Activated CD4-positive, alpha-beta T cell treated with anti-CD3 and anti-CD28 coated beads, Interleukin-2, amount 10 ng/mL, durations not matched to agents 7 days and 5 days (primary cell): ENCODE data around the gene SDE2. TPM values are rescaled to one million over a fixed set of nuclear protein-coding genes. Genes with fewer than 3 reads are reported as not detected.
A peak's percentile ranks its signal among the peaks of the same experiment; 100 is the strongest.
"Not testable (repeated sequence)": the region's sequence is repeated elsewhere in the genome, so short reads cannot be mapped to it uniquely, and the experiment has no call there.

Source experiments
- CTCF ChIA-PET: fragments of 350-600 bp; sonication (Branson Sonifier 250); formaldehyde crosslinking; loops from one replicate; lab custom pipeline; 2021; ENCODE audit warnings: antibody characterized with exemption; lab: Charles Lee
- POLR2A ChIA-PET: fragments of 350-600 bp; sonication (Branson Sonifier 250); formaldehyde crosslinking; loops from one replicate; lab custom pipeline; 2021; ENCODE audit warnings: antibody characterized with exemption; lab: Charles Lee
- DNase-seq: peaks from one replicate; pipeline ENCODE4 v3.0.0-alpha.2; 2020
- H3K27ac Mint-ChIP-seq: one replicate; pipeline ENCODE4 v1.8.0; 2021; ENCODE audit warnings: mild to moderate bottlenecking, moderate library complexity, mixed read lengths
- H3K27me3 Mint-ChIP-seq: one replicate; pipeline ENCODE4 v1.8.0; 2021; ENCODE audit warnings: mixed read lengths
- H3K36me3 Mint-ChIP-seq: one replicate; pipeline ENCODE4 v1.8.0; 2021; ENCODE audit warnings: low read depth, mixed read lengths
- H3K4me1 Mint-ChIP-seq: one replicate; pipeline ENCODE4 v1.8.0; 2021; ENCODE audit warnings: mixed read lengths
- H3K4me3 Mint-ChIP-seq: one replicate; pipeline ENCODE4 v1.8.0; 2021; ENCODE audit warnings: mild to moderate bottlenecking, moderate library complexity, mixed read lengths
- H3K9me3 Mint-ChIP-seq: one replicate; pipeline ENCODE4 v1.8.0; 2021; ENCODE audit warnings: mixed read lengths
- total RNA-seq, 2 experiments: library from RNA; stranded (reverse); gene quantifications; one replicate each; pipeline ENCODE4 v1.2.3, GENCODE V29; 2021

Gene SDE2
- total RNA-seq, 2 experiments from 2014 or later, result 16.1 to 16.6 TPM

DNA sequence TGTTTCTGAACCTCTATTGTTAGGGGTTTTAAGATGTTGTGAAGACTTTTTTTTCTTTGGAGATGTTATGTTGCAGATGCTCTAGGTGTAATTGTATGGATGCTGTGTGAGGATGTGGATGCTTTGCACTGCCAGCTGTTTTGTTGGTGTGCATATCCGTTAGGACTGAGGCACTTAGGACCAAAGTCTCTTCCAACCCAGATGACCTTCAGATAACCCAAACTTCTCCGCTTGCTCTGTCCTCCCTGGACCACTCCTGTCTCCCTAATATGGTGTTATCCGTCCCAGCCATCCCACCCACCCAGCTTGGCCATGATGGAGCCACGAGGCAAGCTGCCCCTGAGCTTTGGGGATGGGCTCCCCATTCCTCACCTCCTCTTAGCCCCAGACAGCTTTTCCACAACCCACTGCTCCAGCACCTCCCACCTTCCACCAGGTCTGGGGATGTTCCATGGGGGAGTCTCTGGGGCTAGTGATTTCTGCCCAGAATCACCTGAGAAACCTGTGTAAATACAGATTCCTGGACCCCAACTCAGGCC lies 53.0 kb downstream of the SDE2 start:
- H3K27me3 Mint-ChIP-seq, result peaks cover 18% of the 10 kb centered on the region
- CTCF ChIA-PET, result interaction anchor here (1.4 kb wide), 1 partner anchor 13 kb away, joined by 3 read pairs; no protein-coding TSS in a partner anchor
- DNase-seq, result no peak
- no peak overlapping the region for H3K4me3 Mint-ChIP-seq
- H3K27ac Mint-ChIP-seq, result no peak overlapping the region
- no peaks in the 10 kb centered on the region for H3K9me3 Mint-ChIP-seq
- H3K36me3 Mint-ChIP-seq, result no peaks in the 10 kb centered on the region
- H3K4me1 Mint-ChIP-seq, result peaks cover 19% of the 10 kb centered on the region
- POLR2A ChIA-PET, result no interaction called here

DNA sequence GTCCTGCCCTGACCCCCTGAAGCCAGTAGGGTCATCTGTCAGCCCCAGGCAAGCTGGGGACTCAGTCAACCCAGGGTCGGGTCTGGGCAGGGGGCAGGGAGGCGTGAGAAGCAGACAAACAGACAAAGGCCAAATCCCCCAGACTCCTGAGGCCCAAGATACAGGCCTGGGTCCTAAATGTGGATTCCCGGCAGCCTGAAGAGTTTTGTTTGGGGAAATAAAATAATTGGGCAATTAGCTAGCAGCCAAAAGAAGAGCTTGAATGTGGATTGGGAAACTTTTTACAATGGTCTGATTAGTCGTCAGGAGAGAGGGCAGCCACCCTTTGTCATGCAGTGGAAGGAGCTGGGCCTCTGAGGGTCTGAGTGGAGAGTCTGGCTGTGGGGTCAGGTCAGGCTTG lies 53.6 kb downstream of the SDE2 start:
- CTCF ChIA-PET, result interaction anchor here (1.4 to 1.7 kb wide), 2 partner anchors 12 to 35 kb away, joined by 3 to 4 read pairs; no protein-coding TSS in a partner anchor
- peaks cover 19% of the 10 kb centered on the region for H3K4me1 Mint-ChIP-seq
- no peaks in the 10 kb centered on the region for H3K9me3 Mint-ChIP-seq
- no peak overlapping the region for H3K4me3 Mint-ChIP-seq
- peak overlapping the region; percentile 36 for H3K27ac Mint-ChIP-seq
- no peak for DNase-seq
- POLR2A ChIA-PET, result interaction anchor here (0.6 kb wide), 1 partner anchor 757 kb away, joined by 3 read pairs; no protein-coding TSS in a partner anchor
- peaks cover 16% of the 10 kb centered on the region for H3K27me3 Mint-ChIP-seq
- H3K36me3 Mint-ChIP-seq, result no peaks in the 10 kb centered on the region

DNA sequence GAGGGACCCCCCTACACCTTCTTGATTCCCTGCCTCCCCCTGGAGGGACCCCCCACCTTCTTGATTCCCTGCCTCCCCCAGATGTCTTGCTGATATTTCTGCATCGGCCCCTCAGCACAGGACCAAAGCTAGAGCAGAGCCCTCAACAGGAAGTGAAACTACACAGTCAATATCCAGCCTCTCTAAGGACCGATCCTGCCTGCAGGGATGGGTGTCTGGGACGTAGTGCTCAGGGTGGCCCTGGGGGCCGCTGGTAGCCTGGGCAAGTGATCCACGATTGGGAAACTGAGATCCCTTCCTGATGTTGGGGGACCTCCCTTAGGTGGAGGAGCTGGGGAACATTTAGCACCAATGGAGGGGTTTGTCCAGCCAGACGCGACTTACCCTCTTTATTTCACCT lies 54.2 kb downstream of the SDE2 start:
- Mint-ChIP-seq H3K27ac (peak overlapping the region; percentile 58), H3K4me1 (peaks cover 19% of the 10 kb centered on the region), H3K36me3 (no peaks in the 10 kb centered on the region), H3K27me3 (peaks cover 18% of the 10 kb centered on the region), H3K9me3 (no peaks in the 10 kb centered on the region), H3K4me3 (no peak overlapping the region)
- ChIA-PET CTCF (interaction anchor here (0.6 to 2.5 kb wide), 6 partner anchors 15 to 470 kb away, joined by 3 to 9 read pairs (median 4); no protein-coding TSS in a partner anchor), POLR2A (interaction anchor here (0.6 kb wide), 1 partner anchor 758 kb away, joined by 3 read pairs; no protein-coding TSS in a partner anchor)
- DNase-seq, result peak; percentile 13

DNA sequence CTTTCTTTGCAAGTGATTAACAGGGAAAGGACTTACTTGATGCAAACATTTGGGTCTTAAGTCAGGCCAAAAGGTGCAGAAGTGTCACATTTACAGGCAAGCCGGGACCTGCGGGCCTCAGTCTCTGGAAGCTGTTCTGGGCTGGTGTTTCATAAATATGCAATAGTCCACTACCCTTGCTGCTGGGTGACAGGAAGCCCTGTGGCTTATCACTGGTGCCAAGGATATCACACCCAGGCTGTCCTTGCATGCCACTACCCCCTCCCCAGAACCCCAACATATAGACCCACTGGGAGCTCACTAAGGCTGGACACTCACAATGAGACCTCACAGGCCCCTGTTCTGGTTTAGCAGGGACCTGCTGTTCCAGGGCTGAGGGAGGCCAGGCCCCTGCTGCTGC lies 54.8 kb downstream of the SDE2 start:
- Mint-ChIP-seq H3K4me3 (no peak overlapping the region), H3K9me3 (no peaks in the 10 kb centered on the region), H3K36me3 (no peaks in the 10 kb centered on the region), H3K27ac (peak overlapping the region; percentile 58), H3K4me1 (peaks cover 19% of the 10 kb centered on the region), H3K27me3 (peaks cover 18% of the 10 kb centered on the region)
- POLR2A ChIA-PET, result interaction anchor here (0.7 kb wide), 1 partner anchor 21 kb away, joined by 3 read pairs; the partner anchor contains the start of gene PYCR2
- CTCF ChIA-PET, result interaction anchor here (0.6 to 2.5 kb wide), 6 partner anchors 15 to 469 kb away, joined by 3 to 9 read pairs (median 4); no protein-coding TSS in a partner anchor
- no peak for DNase-seq

DNA sequence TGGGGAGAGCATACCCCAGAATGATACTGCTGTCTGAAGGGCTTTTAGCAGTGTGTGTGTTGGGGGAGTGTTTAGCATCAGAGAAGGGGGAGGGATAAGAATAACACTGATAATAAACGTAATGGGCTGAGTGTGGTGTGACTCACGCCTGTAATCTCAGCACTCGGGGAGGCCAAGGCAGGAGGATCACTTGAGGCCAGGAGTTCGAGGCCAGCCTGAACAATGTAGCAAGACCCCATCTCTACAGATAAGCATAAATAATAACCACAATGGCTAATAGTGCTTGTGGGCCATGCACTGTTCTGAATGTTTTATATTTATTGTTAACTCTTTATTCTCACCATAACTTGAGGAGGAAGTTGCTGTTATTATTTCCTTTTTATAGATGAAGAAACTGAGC lies 55.6 kb downstream of the SDE2 start:
- Mint-ChIP-seq H3K4me3 (no peak overlapping the region), H3K36me3 (no peaks in the 10 kb centered on the region), H3K27me3 (peaks cover 14% of the 10 kb centered on the region), H3K4me1 (peaks cover 19% of the 10 kb centered on the region), H3K9me3 (no peaks in the 10 kb centered on the region), H3K27ac (no peak overlapping the region)
- ChIA-PET CTCF (interaction anchor here (1.2 to 2.5 kb wide), 5 partner anchors 14 to 469 kb away, joined by 3 to 9 read pairs (median 4); no protein-coding TSS in a partner anchor), POLR2A (interaction anchor here (0.7 kb wide), 1 partner anchor 20 kb away, joined by 3 read pairs; the partner anchor contains the start of gene PYCR2)
- no peak for DNase-seq

DNA sequence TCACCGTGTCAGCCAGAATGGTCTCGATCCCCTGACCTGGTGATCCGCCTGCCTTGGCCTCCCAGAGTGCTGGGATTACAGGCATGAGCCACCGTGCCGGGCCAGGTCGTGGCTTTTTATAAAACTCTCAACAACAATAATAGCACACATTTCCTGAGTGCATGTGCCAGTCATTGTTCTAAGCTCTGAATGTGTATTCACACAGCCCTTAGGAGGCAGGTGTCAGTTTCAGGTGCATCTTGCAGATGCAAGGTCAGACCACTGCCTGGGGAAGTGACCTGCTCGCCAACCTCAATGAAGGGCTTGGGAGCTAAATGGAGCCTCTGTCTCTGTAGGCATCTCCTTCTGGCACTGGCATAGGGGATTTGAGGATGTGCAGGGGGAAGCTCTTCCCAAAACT lies 56.6 kb downstream of the SDE2 start:
- no peak overlapping the region for H3K27ac Mint-ChIP-seq
- POLR2A ChIA-PET, result no interaction called here
- H3K9me3 Mint-ChIP-seq, result no peaks in the 10 kb centered on the region
- CTCF ChIA-PET, result interaction anchor here (2.5 kb wide), 1 partner anchor 13 kb away, joined by 9 read pairs; no protein-coding TSS in a partner anchor
- no peaks in the 10 kb centered on the region for H3K36me3 Mint-ChIP-seq
- H3K4me3 Mint-ChIP-seq, result no peak overlapping the region
- DNase-seq, result no peak
- H3K4me1 Mint-ChIP-seq, result peaks cover 19% of the 10 kb centered on the region
- H3K27me3 Mint-ChIP-seq, result peaks cover 9% of the 10 kb centered on the region

DNA sequence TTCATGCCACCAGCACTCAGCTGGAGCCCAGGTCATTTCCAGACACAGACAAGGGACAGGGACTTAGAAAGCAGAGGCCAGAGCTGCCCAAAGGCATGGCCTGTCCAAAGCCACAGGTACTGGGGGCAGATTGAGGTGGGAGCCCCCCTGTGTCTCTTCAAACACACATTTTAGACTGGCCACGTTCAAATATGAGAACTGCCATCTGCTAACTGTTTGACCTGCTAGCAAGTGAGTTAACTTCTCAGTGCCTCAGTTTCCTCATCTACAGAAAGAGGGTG lies 57.3 kb downstream of the SDE2 start:
- Mint-ChIP-seq H3K27ac (no peak overlapping the region), H3K27me3 (peaks cover 4% of the 10 kb centered on the region), H3K9me3 (no peaks in the 10 kb centered on the region), H3K4me3 (no peak overlapping the region), H3K4me1 (peaks cover 19% of the 10 kb centered on the region), H3K36me3 (no peaks in the 10 kb centered on the region)
- ChIA-PET CTCF (interaction anchor here (1.0 kb wide), 1 partner anchor 18 kb away, joined by 4 read pairs; the partner anchor contains the start of gene PYCR2), POLR2A (no interaction called here)
- no peak for DNase-seq

DNA sequence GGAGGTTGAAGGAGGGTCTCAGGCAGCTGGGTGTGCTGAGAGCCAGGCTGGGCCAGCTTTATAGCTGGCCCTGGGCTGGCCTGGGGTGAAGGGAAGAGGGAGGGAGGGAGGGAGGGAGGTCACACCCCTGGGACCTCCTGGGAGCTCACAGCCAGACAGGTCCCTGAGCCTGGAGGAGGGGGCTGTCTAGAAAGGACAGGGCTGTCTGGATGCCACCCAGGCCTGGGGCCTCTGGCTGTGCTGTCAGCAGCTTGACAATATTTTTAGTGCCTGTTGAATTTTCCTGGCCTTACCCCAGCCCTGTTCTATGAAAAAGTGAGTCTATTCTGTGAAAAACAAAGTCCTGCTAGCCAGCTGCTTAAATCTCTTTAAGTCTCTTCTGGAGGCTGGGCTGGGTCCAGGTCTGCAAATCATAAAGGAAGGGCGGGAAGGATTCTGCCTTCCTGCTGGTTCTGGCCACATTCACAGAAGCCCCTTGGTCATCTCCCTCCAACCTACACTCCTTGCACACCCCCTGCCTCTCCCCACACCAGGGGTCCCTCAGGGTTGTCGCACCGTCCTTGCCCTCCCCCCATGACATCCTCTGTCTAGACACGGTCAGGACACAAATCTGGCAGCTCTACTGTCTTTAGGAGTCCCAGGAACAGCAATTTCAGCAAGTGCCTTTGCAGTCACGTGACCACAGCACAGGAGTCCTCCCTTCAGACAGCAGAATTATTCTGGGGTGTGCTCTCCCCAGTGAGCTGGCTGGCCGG lies 57.8 kb downstream of the SDE2 start, which contains the start of gene LEFTY2:
LEFTY2 (minus strand) TSS at position 34 of the 755 bp plus-strand sequence. CDS start 80 bp downstream, outside the sequence.
- ChIA-PET POLR2A (no interaction called here), CTCF (interaction anchor here (1.0 kb wide), 1 partner anchor 18 kb away, joined by 4 read pairs; the partner anchor contains the start of gene PYCR2)
- Mint-ChIP-seq H3K36me3 (no peaks in the 10 kb centered on the region), H3K27ac (no peak within 1 kb of the TSS), H3K4me1 (peaks cover 19% of the 10 kb centered on the region), H3K9me3 (no peaks in the 10 kb centered on the region), H3K27me3 (peaks cover 2% of the 10 kb centered on the region), H3K4me3 (no peak within 1 kb of the TSS)
- no peak for DNase-seq

DNA sequence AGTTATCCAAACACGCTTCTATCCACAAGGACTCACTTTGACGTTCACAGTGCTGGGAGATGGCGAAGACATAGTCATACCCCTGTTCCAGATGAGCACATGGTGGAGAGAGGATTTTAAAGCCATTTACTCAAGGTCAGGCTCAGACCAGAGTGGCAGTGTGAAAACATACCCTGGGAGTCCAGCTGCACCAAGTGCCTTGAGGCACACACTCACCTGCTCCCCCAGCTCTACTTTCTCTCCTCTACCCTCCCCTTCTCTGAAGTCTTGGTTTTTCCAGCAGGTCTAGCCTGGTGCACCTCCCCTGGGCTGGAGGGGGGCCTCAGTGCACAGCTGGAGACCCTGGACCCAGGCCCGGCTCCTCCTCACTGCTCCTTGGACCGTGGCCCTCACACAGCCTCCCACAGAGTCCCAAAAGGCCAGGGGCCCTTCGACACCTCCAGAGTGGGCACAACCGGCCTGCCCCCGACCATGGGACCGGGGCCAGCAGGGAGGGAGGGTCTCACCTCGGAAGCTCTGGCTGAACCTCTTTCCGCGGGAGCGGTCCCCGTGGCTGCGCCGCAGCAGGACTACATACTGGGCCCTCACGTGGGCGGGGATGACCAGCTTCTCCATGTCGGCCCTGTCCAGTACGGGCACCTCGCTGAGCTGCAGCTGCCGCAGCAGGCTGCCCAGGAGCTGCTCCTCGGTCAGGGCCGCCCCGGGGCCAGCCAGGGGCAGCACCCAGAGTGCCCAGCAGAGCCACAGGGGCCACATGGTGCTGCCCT lies 58.6 kb downstream of the SDE2 start:
- POLR2A ChIA-PET, result no interaction called here
- CTCF ChIA-PET, result interaction anchor here (1.0 kb wide), 1 partner anchor 17 kb away, joined by 4 read pairs; the partner anchor contains the start of gene PYCR2
- Mint-ChIP-seq H3K4me1 (peaks cover 19% of the 10 kb centered on the region), H3K36me3 (no peaks in the 10 kb centered on the region), H3K27me3 (peaks cover 2% of the 10 kb centered on the region), H3K9me3 (no peaks in the 10 kb centered on the region), H3K27ac (no peak overlapping the region), H3K4me3 (no peak overlapping the region)
- no peak for DNase-seq

DNA sequence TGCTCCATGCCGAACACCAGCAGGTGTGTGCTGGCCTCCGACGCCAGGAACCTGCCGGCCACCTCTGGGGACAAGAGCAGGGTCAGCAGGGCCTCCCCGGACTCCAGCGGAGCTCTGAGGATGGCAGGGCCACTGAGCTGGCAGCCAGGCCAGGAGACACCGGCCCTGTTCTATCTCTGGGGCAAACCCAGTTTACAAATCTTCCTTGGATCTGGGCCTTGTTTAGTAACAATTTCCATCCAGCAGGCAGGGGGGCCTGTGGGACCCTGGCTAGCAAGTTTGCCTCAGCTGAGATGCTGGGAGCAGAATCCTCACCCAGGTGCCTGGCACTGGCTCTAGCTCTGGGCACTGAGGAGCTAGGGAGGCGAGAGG lies 59.2 kb downstream of the SDE2 start:
- H3K27me3 Mint-ChIP-seq, POLR2A ChIA-PET, CTCF ChIA-PET, H3K9me3 Mint-ChIP-seq, DNase-seq, H3K27ac Mint-ChIP-seq, H3K4me3 Mint-ChIP-seq, H3K36me3 Mint-ChIP-seq: not testable (repeated sequence)
- H3K4me1 Mint-ChIP-seq, result peaks cover 14% of the 10 kb centered on the region

DNA sequence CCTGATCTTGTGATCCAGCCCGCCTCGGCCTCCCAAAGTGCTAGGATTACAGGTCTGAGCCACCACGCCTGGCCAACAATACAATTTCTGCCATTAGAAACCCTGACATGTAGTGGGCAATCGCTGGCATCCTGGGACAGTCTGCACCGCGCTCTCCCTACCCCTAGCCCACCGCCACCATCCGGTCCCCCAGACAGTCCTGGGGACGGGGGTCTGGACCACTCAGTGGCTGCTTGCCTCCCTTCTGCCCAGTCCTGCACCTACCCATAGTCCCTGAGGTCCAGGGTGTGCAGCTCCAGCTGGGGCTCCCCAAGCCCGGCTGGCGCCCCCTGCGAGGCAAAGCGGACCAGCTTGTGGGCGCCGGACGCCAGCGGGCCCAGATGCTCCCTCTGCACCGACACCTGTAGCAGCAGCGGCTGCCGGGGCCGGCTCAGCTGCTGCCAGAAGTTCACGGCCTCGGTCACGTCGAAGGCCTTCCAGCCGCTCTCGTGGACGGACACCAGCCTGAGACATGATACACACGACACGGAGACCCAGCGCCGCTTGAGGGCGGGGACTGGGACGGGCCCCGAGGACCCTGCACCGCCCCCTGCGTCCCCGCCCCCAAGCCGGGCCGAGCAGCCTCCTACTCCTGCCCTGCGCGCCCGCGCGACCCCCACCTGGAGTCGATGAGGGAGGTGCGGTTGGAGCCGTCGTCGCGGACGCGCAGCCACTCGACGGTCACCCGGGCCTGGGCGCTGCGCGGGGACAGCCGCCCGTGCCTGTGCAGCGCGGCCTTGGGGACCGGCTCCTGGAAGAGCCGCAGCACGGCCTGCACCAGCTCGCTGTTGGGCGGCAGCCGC lies 59.8 kb downstream of the SDE2 start:
- H3K36me3 Mint-ChIP-seq, POLR2A ChIA-PET, CTCF ChIA-PET, H3K27ac Mint-ChIP-seq, H3K27me3 Mint-ChIP-seq, H3K4me3 Mint-ChIP-seq, H3K9me3 Mint-ChIP-seq, H3K4me1 Mint-ChIP-seq, DNase-seq: not testable (repeated sequence)
